Stimulated activated CD8-positive, alpha-beta memory T cell treated with anti-CD3 and anti-CD28 coated beads, Interleukin-12 subunit alpha, Interleukin-12 subunit beta, amount 100 ng/mL, for 1 hour (primary cell): Measurements from ENCODE around the gene COX17.
"Not testable (repeated sequence)": the region's sequence is repeated elsewhere in the genome, so short reads cannot be mapped to it uniquely, and the experiment has no call there.

ENCODE experiments used
- DNase-seq: peaks from one replicate; pipeline ENCODE4 v3.0.0-alpha.2; 2020; ENCODE audit warnings: low read depth

COX17 gene

GRCh38 chr3:119676771-119677640, at the start of gene COX17:
Gene COX17 (minus strand): TSS chr3:119677406. CDS start chr3:119677310, 96 bp downstream.
- DNase-seq: peak; percentile 95

- no peak for DNase-seq
Observed at GRCh38 chr3:119726909-119727308, 49.7 kb upstream of the COX17 start.

GRCh38 chr3:119723022-119723421, 45.8 kb upstream of the COX17 start:
- no peak for DNase-seq

- no peak for DNase-seq
Observed at GRCh38 chr3:119717520-119717919, 40.3 kb upstream of the COX17 start.

GRCh38 chr3:119716998-119717397, 39.8 kb upstream of the COX17 start:
- DNase-seq: no peak

- DNase-seq: no peak
Observed at GRCh38 chr3:119715105-119715504, 37.9 kb upstream of the COX17 start.

GRCh38 chr3:119703820-119704531, 26.8 kb upstream of the COX17 start:
- DNase-seq: no peak

- DNase-seq: peak; percentile 70
Observed at GRCh38 chr3:119702530-119703527, 25.6 kb upstream of the COX17 start, which contains the start of gene CFAP91. Gene CFAP91 (plus strand): TSS chr3:119703022. CDS start chr3:119703099, 77 bp downstream.

- no peak for DNase-seq
Observed at GRCh38 chr3:119700920-119701734, 23.9 kb upstream of the COX17 start.

- no peak for DNase-seq
Observed at GRCh38 chr3:119700269-119700919, 23.2 kb upstream of the COX17 start.

- no peak for DNase-seq
Observed at GRCh38 chr3:119697394-119697793, 20.2 kb upstream of the COX17 start.

GRCh38 chr3:119695480-119695879, 18.3 kb upstream of the COX17 start:
- no peak for DNase-seq

GRCh38 chr3:119690043-119690656, 12.9 kb upstream of the COX17 start:
- DNase-seq: no peak

- DNase-seq: no peak
Observed at GRCh38 chr3:119683421-119683820, 6.2 kb upstream of the COX17 start.

- no peak for DNase-seq
Observed at GRCh38 chr3:119681279-119681678, 4.1 kb upstream of the COX17 start.

GRCh38 chr3:119679874-119680273, 2.7 kb upstream of the COX17 start:
- no peak for DNase-seq

GRCh38 chr3:119678209-119678608, 1.0 kb upstream of the COX17 start:
- not testable (repeated sequence) for DNase-seq

- no peak for DNase-seq
Observed at GRCh38 chr3:119677641-119677934, 382 bp upstream of the COX17 start.

- no peak for DNase-seq
Observed at GRCh38 chr3:119676020-119676419, 1.2 kb downstream of the COX17 start.

GRCh38 chr3:119675188-119675874, 1.9 kb downstream of the COX17 start:
- DNase-seq: no peak
